Psoas muscle (tissue), 8 donors: ENCODE measurements around the gene PCTP. TPM values are rescaled to one million over a fixed set of nuclear protein-coding genes. Genes with fewer than 3 reads are reported as not detected.
A peak's percentile ranks its signal among the peaks of the same experiment; 100 is the strongest.

Experiments used
- ATAC-seq, 4 donors: fragments of 200-7000 bp; cut with Tn5 transposase; one replicate each; pipeline ENCODE4 v1.9.1; 2020; ENCODE audit warnings: moderate library complexity in 3 of 4, mild to moderate bottlenecking in 2 of 4
- DNase-seq, 2 donors: peaks; one replicate each; pipeline ENCODE4 v3.0.0-alpha.2; 2020
- H3K27ac ChIP-seq: fragments of 200-600 bp; one replicate; pipeline ENCODE4 v1.8.0; 2022
- H3K27me3 ChIP-seq, 3 donors: fragments of 200-600 bp in 1 of 3; one replicate each; pipeline versions ENCODE4 v1.6.1 to v1.8.0; 2013 to 2022; ENCODE audit warnings: low read length in 2 of 3, mild to moderate bottlenecking in 2 of 3, moderate library complexity in 1 of 3; ENCODE audit not compliant: insufficient read depth in 3 of 3
- H3K36me3 ChIP-seq, 2 donors: fragments of 200-600 bp in 1 of 2; one replicate each; pipeline versions ENCODE4 v1.6.1 to v1.8.0; 2013 to 2022; ENCODE audit warnings: low read depth in 1 of 2, mild to moderate bottlenecking in 1 of 2, moderate library complexity in 1 of 2; ENCODE audit not compliant: insufficient read depth in 1 of 2
- H3K4me1 ChIP-seq: fragments of 200-600 bp; one replicate; pipeline ENCODE4 v1.8.0; 2022
- H3K4me3 ChIP-seq: fragments of 200-600 bp; one replicate; pipeline ENCODE4 v1.8.0; 2022; ENCODE audit warnings: mild to moderate bottlenecking
- H3K9me3 ChIP-seq: fragments of 200-600 bp; one replicate; pipeline ENCODE4 v1.8.0; 2022
- CTCF ChIP-seq: fragments of 200-600 bp; IDR thresholded peaks from one replicate; pipeline ENCODE4 v1.8.0; 2022; ENCODE audit warnings: antibody characterized with exemption
- WGBS, 3 donors: extraction: QIAGEN DNeasy Blood & Tissue Kit; methylation state at CpG; one replicate each; pipeline versions ENCODE4 v1.1.6 to v1.1.7; 2013; 5-methylcytosine and 5-hydroxymethylcytosine counted together
- intact Hi-C, 2 donors: fragments of 100-400 bp; cut with DNase I; formaldehyde crosslinking; loops; one replicate each; pipeline versions ENCODE4 v1.11.0 to v1.14.2; 2022
- polyA plus RNA-seq, 3 donors: library from polyadenylated mRNA; stranded (reverse); fragments of 200-250 nt; gene quantifications; one replicate each; pipeline ENCODE4 v1.2.3, GENCODE V29; 2013
- total RNA-seq, 4 donors: library from RNA; stranded (reverse); fragmentation: NEBNext Ultra II Directional in 2 of 4; extraction: Animal tissue kit (Norgen Biotek cat#: 25700) in 2 of 4; gene quantifications; one replicate each; pipeline versions ENCODE4 v1.2.1 to v1.2.4, GENCODE V29; 2021 to 2023
- donor health status: healthy with polysubstance abuse.
- donor health status: DM: no; HTN: no; CAD: no; lungs with moderate emphysema.
- donor health status: Bipolar disorder and iron deficiency.
- donor health status: healthy.
- donor health status: DM: yes; HTN: yes; CAD: no.
- donor health status: DM: no; HTN: no; CAD: no.
- donor health status: DM: no; HTN: no; CAD: no.
- donor health status: DM: yes; HTN: yes; CAD: no.

Gene PCTP
- total and polyA plus RNA-seq, 7 donors: 9.7 to 24.8 (median 14.7) TPM

DNA sequence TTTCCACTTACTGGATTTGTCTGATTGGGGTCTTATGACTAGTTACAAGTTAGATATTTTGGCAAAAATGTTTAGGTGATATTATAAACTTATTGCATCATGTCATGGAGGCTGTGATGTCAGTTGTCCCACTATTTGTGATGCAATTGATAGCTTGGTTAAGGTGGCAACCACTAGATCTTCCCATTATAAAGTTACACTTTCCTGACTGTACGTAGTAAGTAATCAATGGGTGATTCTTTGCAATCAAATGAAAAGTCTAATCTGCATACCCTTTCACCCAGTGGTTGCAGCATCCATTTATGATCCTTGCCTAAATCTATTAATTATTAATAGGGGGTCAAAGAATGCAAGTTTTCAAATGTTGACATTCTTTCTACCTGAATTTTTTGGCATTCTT lies 4.4 kb upstream of the PCTP start:
- no peak overlapping the region for H3K4me3 ChIP-seq
- no peak for TF ChIP-seq CTCF
- H3K4me1 ChIP-seq: peaks cover 6% of the 10 kb centered on the region
- ATAC-seq (no peak), DNase-seq (no peak)
- intact Hi-C loops: no loop called here
- no peaks in the 10 kb centered on the region for H3K27me3 ChIP-seq
- no peaks in the 10 kb centered on the region for H3K9me3 ChIP-seq
- WGBS, 3 donors: 90 to 97% (median 96%) methylated on average over 1 of the region's 1 CpG
- H3K36me3 ChIP-seq: no peaks in the 10 kb centered on the region
- no peak overlapping the region for H3K27ac ChIP-seq

GRCh38 chr17:55747209-55747608 lies 3.6 kb upstream of the PCTP start:
- no peak for ATAC-seq
- intact Hi-C loops: no loop called here
- 61 to 69% (median 65%) methylated on average over 3 of the region's 3 CpGs for WGBS, 3 donors
- H3K27me3 ChIP-seq: no peaks in the 10 kb centered on the region
- peaks cover 7% of the 10 kb centered on the region for H3K4me1 ChIP-seq
- no peaks in the 10 kb centered on the region for H3K36me3 ChIP-seq
- no peak overlapping the region for H3K4me3 ChIP-seq
- no peak for DNase-seq
- H3K9me3 ChIP-seq: no peaks in the 10 kb centered on the region
- H3K27ac ChIP-seq: no peak overlapping the region
- no peak for TF ChIP-seq CTCF

GRCh38 chr17:55748841-55749240 lies 2.0 kb upstream of the PCTP start:
- Histone ChIP-seq H3K4me1 (peaks cover 15% of the 10 kb centered on the region), H3K36me3 (peaks cover 0 to 7% of the 10 kb centered on the region in 2 donors), H3K27ac (no peak overlapping the region), H3K4me3 (no peak overlapping the region), H3K27me3 (no peaks in the 10 kb centered on the region), H3K9me3 (no peaks in the 10 kb centered on the region)
- TF ChIP-seq CTCF: no peak
- 92 to 97% (median 97%) methylated on average over 1 of the region's 1 CpG for WGBS, 3 donors
- intact Hi-C loops: no loop called here
- no peak for DNase-seq
- no peak for ATAC-seq

GRCh38 chr17:55749985-55750384 lies 866 bp upstream of the PCTP start:
- DNase-seq: no peak
- no peak for TF ChIP-seq CTCF
- H3K36me3 ChIP-seq: peaks cover 0 to 17% of the 10 kb centered on the region in 2 donors
- peaks cover 15% of the 10 kb centered on the region for H3K4me1 ChIP-seq
- 72 to 77% (median 76%) methylated on average over 4 of the region's 4 CpGs for WGBS, 3 donors
- no peak overlapping the region for H3K4me3 ChIP-seq
- no peaks in the 10 kb centered on the region for H3K27me3 ChIP-seq
- H3K27ac ChIP-seq: no peak overlapping the region
- H3K9me3 ChIP-seq: no peaks in the 10 kb centered on the region
- no peak for ATAC-seq
- intact Hi-C loops: loop anchor here in 1 of 2 donors (5.0 kb wide), 1 partner anchor 33 kb away; no protein-coding TSS in a partner anchor

DNA sequence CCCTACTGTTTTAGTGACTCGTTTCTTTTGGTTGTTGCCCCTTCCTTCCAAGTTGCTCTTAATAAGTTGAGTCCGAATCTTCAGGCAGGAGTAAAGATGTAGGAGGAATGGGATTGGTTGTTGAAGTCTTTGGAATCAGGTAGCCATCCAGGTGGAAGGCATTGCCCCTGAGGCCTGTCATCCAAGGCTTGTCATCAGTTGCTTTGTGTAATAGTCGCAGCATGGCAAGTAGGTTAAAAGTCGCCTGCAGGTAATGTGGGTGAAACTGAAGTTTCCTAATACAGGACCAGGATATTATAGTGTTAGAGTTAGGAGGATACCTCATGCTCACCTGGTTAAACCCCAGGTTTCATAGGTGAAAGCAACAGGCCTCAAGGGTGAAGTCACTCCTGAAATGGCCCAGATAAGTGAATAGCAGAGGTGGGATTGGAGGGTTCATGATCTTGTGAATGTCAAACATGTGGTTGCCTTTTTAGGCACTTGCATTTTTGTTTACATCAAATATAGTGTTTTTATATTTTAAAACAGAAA lies 934 bp downstream of the PCTP start:
- Histone ChIP-seq H3K27ac (peak overlapping the region; percentile 93), H3K36me3 (peaks cover 0 to 17% of the 10 kb centered on the region in 2 donors), H3K9me3 (no peaks in the 10 kb centered on the region), H3K4me3 (peak overlapping the region; percentile 94), H3K27me3 (no peaks in the 10 kb centered on the region), H3K4me1 (peaks cover 15% of the 10 kb centered on the region)
- intact Hi-C loops: loop anchor here in 1 of 2 donors (5.0 kb wide), 1 partner anchor 34 kb away; no protein-coding TSS in a partner anchor
- 64 to 71% (median 71%) methylated on average over 4 of the region's 4 CpGs for WGBS, 3 donors
- DNase-seq: no peak
- no peak for ATAC-seq
- no peak for TF ChIP-seq CTCF
